Measurements from ENCODE around the gene TRAPPC3.

TRAPPC3 gene

DNA sequence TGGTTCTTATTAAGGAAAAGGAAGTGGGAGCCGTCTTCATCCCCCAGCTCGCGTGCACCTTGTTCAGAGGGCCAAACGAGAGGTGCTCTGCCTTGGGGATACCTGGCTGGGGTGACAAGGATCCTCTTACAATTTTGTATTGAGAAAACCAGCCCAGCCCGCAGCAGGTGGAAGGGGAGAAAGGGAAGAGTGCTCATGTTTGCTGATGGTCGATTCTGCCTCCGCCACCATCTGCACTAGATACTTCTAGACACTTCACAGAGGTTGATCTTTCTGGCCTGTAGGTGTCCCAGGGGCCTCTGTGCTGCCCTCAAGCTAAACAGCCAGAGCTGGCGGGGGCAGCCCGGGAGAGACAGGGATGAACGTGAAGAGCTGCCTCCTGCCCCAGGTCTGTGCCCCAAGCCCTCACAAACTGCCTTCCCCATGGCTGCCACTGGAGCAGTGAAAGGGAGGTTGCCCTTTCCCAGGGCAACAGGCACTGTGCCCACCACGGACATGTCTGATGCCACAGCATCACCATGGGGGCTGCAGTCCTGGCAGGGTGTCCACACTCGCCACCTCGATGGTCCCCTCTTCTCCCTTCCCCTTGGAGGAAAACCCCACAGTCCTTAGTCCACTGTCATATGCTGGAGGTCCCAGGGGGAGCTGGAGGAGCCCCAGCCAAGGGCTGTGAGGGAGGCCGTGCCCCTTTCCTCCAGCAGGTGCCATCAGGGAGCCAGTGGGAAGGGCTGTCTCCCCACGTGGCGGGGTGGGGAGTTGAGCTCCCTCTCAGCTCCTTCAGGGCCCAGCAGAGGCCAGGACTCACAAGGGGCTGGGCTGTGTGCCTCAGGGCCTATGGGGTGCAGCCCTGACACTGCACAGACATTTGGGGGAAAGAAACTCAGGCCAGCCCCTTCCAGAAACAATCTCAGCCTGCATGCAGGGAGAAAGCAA, 52.5 kb downstream of the TRAPPC3 start:
- DNase-seq, result no peak

DNA sequence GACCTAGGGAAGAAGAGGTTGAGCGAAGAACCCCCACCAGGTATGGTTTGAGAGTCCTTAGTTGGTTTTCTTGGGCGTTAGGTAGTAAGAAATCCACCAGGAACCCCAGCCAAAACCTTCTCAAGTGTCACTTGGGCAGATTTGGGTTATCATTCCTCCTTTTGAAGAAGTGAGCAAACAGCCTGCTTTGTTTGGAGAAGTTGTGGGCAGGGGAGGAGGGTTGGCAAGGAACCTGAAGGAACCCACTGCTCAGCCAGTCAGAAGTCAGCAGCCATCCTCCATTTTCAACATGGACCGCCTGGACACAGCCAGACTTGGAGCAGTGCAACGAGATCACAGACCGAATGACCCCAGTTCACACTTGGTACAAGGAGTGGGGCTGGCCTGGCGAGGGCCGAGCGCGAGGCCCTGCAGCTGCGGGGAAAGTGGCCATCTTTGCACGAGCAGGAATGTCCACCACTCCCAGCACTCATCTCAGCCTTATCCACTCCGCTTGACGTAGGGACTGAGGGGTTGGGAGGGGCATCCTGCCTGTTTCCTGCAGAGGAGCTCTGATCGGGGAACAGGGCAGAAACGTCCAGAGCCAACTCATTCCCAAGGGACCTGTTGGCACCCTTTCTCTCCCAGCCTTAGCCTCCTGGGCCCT, 53.4 kb downstream of the TRAPPC3 start:
- no peak for DNase-seq

DNA sequence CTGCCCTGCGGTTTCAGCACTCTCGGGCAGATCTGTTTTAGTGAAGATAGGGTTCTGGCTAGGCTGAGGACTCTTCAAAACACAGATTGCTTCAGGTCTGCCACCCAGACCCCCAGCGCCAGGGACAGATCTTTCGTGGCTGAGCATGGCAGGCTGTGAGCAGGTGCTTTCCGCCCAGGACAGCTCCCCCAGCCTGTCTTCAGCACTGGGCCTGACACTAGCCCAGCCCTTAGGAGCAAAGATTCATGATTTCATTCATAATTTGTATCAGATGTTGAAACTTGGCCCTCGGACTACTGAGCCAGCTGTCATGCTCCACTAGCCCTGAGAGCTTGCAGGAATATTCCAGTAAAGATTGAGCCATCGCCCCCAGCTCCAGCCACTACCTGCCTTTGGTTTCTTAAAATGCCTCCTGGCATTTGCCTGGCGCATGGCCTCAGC, 54.6 kb downstream of the TRAPPC3 start:
- DNase-seq, result no peak

GRCh38 chr1:36093929-36094328, 55.4 kb downstream of the TRAPPC3 start:
- no peak for DNase-seq

DNA sequence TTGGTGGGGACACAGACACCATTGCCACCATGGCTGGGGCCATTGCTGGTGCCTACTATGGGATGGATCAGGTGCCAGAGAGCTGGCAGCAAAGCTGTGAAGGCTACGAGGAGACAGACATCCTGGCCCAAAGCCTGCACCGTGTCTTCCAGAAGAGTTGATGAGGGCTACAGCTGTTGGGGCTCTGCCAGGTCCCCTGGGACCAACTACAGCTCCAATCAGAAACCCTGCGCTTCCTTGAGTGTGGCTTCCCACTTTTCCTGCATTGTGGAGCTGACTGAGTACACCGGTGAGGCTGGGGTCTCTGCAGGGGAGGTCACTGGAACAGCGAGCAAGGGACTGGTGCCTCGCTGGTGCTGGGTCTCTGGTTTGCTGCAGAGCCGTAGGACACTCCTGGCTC, 56.1 kb downstream of the TRAPPC3 start:
- DNase-seq, result no peak

DNA sequence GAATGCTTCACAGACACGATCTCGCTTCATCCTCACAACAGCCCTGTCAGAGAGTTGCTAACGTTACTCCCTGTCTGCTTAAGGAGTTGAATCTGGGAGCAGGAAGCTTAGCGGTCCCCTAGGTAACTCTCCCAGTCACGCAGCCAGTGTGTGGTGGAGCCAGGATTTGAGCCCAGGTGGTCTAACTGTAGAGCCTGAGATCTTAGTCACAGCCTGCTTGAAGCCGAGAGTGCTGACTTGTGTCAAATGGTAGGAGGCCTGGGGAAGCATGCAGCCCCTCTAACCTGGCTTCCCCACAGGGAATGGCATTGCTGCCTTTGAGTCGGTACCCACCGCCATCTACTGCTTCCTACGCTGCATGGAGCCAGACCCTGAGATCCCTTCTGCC, 56.5 kb downstream of the TRAPPC3 start:
- no peak for DNase-seq

- DNase-seq, result no peak
Measured at GRCh38 chr1:36092166-36092797, 57.0 kb downstream of the TRAPPC3 start.

- DNase-seq, result no peak
Measured at GRCh38 chr1:36091698-36092097, 57.6 kb downstream of the TRAPPC3 start.

GRCh38 chr1:36091141-36091540, 58.1 kb downstream of the TRAPPC3 start:
- DNase-seq, result no peak

- no peak for DNase-seq
Measured at GRCh38 chr1:36089393-36090121, 59.7 kb downstream of the TRAPPC3 start.

- DNase-seq, result peak; percentile 83
Measured at GRCh38 chr1:36088577-36089392, 60.5 kb downstream of the TRAPPC3 start, which contains the start of gene ADPRS. Gene ADPRS, plus strand, starts transcription at chr1:36088892. Its CDS starts 13 bp downstream, at chr1:36088905.

DNA sequence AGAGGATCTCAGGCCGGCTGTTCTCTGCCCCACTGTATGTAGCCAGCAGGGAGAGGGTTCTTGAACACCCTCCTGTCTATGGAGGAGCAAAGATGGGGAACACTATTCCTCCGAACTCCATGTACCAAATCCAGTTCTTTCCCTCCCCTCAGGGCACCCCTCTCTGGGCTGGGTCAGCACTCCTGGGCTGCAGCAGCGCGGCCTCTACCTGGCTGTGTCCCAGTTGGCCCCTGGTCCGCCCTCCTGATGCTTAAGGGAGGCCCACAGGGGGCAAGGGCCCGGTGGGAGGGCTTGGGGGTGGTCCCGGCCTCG, 61.1 kb downstream of the TRAPPC3 start:
- DNase-seq, result no peak

DNA sequence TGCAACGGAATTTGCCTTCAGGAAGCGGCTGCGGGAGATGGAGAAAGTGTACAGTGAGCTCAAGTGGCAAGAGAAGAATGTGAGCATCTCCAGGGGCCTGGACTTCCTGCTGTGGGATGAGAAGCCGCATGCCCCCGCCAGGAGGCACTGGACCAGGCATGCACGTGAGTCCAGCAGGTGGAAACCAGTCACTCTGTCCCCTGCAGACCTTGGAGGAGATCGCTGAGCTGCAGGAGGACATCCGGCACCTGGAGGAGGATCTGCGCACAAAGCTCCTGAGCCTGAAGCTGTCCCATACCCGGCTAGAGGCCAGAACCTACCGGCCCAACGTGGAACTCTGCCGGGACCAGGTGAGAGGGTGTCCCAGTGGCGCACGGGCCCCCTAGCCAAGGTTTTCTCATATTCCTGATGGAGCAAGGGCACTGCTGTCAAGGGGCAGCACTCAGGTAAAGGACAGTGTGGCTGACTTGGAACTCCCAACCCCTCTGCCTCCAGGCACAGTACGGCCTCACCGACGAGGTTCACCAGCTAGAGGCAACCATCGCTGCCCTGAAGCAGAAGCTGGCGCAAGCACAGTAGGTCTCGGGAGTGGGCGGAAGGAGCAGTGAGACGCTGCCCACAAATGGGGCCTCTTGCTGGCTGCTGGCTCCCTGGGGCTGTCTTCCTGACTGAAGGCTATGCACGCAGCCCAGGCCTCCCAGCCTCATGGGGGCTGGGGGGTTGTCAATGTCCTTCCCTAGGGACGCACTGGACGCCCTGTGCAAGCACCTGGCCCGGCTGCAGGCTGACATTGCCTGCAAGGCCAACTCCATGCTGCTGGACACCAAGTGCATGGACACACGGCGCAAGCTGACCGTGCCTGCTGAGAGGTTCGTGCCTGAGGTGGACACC, 61.8 kb downstream of the TRAPPC3 start:
- DNase-seq, result no peak

All from amniotic stem cell (primary cell).